Activated naive CD4-positive, alpha-beta T cell treated with anti-CD3 and anti-CD28 coated beads, Interleukin-2, amount 10 ng/mL, durations not matched to agents 7 days and 5 days (primary cell): ENCODE data around the gene S100A10.
A peak's percentile ranks its signal among the peaks of the same experiment; 100 is the strongest.

Source experiments
- CTCF ChIA-PET: fragments of 350-600 bp; sonication (Branson Sonifier 250); formaldehyde crosslinking; loops from one replicate; lab custom pipeline; 2021; ENCODE audit warnings: antibody characterized with exemption; lab: Charles Lee
- DNase-seq: peaks from one replicate; pipeline ENCODE4 v3.0.0-alpha.2; 2020
- H3K27ac Mint-ChIP-seq: one replicate; pipeline ENCODE4 v1.8.0; 2021; ENCODE audit warnings: mild to moderate bottlenecking, moderate library complexity, mixed read lengths
- H3K27me3 Mint-ChIP-seq: one replicate; pipeline ENCODE4 v1.8.0; 2021; ENCODE audit warnings: mild to moderate bottlenecking, mixed read lengths
- H3K36me3 Mint-ChIP-seq: one replicate; pipeline ENCODE4 v1.8.0; 2021; ENCODE audit warnings: mixed read lengths
- H3K4me1 Mint-ChIP-seq: one replicate; pipeline ENCODE4 v1.8.0; 2021; ENCODE audit warnings: mixed read lengths
- H3K4me3 Mint-ChIP-seq: one replicate; pipeline ENCODE4 v1.8.0; 2021; ENCODE audit warnings: mild to moderate bottlenecking, moderate library complexity, mixed read lengths
- H3K9me3 Mint-ChIP-seq: one replicate; pipeline ENCODE4 v1.8.0; 2021; ENCODE audit warnings: mixed read lengths

Gene S100A10

GRCh38 chr1:151993734-151994496, at the start of gene S100A10:
TSS of gene S100A10 (minus strand) at chr1:151993859. CDS start at chr1:151986230, 7,629 bp downstream.
- H3K27ac Mint-ChIP-seq = peak within 1 kb of the TSS; percentile 97
- H3K4me1 Mint-ChIP-seq = peaks cover 50% of the 10 kb centered on the region
- CTCF ChIA-PET = interaction anchor here (1.1 to 7.9 kb wide), 3 partner anchors 10 to 64 kb away, joined by 3 to 104 read pairs (median 3); no protein-coding TSS in a partner anchor
- H3K36me3 Mint-ChIP-seq = peaks cover 27% of the 10 kb centered on the region
- no peaks in the 10 kb centered on the region for H3K9me3 Mint-ChIP-seq
- DNase-seq = peak; percentile 89
- H3K27me3 Mint-ChIP-seq = peaks cover 8% of the 10 kb centered on the region
- H3K4me3 Mint-ChIP-seq = peak within 1 kb of the TSS; percentile 93

- Mint-ChIP-seq H3K27me3 (peaks cover 4% of the 10 kb centered on the region), H3K4me1 (peaks cover 35% of the 10 kb centered on the region), H3K4me3 (no peak overlapping the region), H3K9me3 (peaks cover 2% of the 10 kb centered on the region), H3K36me3 (no peaks in the 10 kb centered on the region), H3K27ac (no peak overlapping the region)
- CTCF ChIA-PET = interaction anchor here (1.3 to 2.2 kb wide), 3 partner anchors 10 to 144 kb away, joined by 3 to 7 read pairs (median 3); no protein-coding TSS in a partner anchor
- DNase-seq = no peak
Measured at GRCh38 chr1:152042030-152042429, 48.4 kb upstream of the S100A10 start.

- Mint-ChIP-seq H3K9me3 (no peaks in the 10 kb centered on the region), H3K4me1 (peaks cover 24% of the 10 kb centered on the region), H3K27ac (no peak overlapping the region), H3K4me3 (no peak overlapping the region), H3K27me3 (peaks cover 4% of the 10 kb centered on the region), H3K36me3 (peaks cover 11% of the 10 kb centered on the region)
- CTCF ChIA-PET = interaction anchor here (1.1 to 1.5 kb wide), 2 partner anchors 16 to 38 kb away, joined by 4 read pairs; no protein-coding TSS in a partner anchor
- DNase-seq = no peak
Measured at GRCh38 chr1:152039886-152040285, 46.2 kb upstream of the S100A10 start.

- peaks cover 4% of the 10 kb centered on the region for H3K27me3 Mint-ChIP-seq
- peaks cover 25% of the 10 kb centered on the region for H3K4me1 Mint-ChIP-seq
- DNase-seq = no peak
- H3K27ac Mint-ChIP-seq = no peak overlapping the region
- CTCF ChIA-PET = interaction anchor here (1.1 to 1.5 kb wide), 2 partner anchors 17 to 38 kb away, joined by 4 read pairs; no protein-coding TSS in a partner anchor
- no peaks in the 10 kb centered on the region for H3K9me3 Mint-ChIP-seq
- H3K36me3 Mint-ChIP-seq = peaks cover 11% of the 10 kb centered on the region
- no peak overlapping the region for H3K4me3 Mint-ChIP-seq
Measured at GRCh38 chr1:152039461-152039860, 45.8 kb upstream of the S100A10 start.

- CTCF ChIA-PET = interaction anchor here (1.1 to 1.5 kb wide), 2 partner anchors 17 to 37 kb away, joined by 4 read pairs; no protein-coding TSS in a partner anchor
- Mint-ChIP-seq H3K36me3 (peaks cover 16% of the 10 kb centered on the region), H3K4me1 (peaks cover 28% of the 10 kb centered on the region), H3K4me3 (no peak overlapping the region), H3K27ac (no peak overlapping the region), H3K9me3 (no peaks in the 10 kb centered on the region), H3K27me3 (peaks cover under 1% of the 10 kb centered on the region)
- no peak for DNase-seq
Measured at GRCh38 chr1:152038871-152039270, 45.2 kb upstream of the S100A10 start.

- H3K4me1 Mint-ChIP-seq = peaks cover 43% of the 10 kb centered on the region
- CTCF ChIA-PET = interaction anchor here (1.0 to 3.8 kb wide), 3 partner anchors 11 to 153 kb away, joined by 3 to 49 read pairs (median 11); no protein-coding TSS in a partner anchor
- H3K27ac Mint-ChIP-seq = peak within 1 kb of the TSS; percentile 98
- peaks cover 39% of the 10 kb centered on the region for H3K36me3 Mint-ChIP-seq
- peak within 1 kb of the TSS; percentile 99 for H3K4me3 Mint-ChIP-seq
- DNase-seq = peak; percentile 81
- H3K27me3 Mint-ChIP-seq = no peaks in the 10 kb centered on the region
- H3K9me3 Mint-ChIP-seq = no peaks in the 10 kb centered on the region
Measured at GRCh38 chr1:152036267-152037216, 42.9 kb upstream of the S100A10 start, which contains the start of gene S100A11. TSS of gene S100A11 (minus strand) at chr1:152037004. CDS start at chr1:152036915, 89 bp downstream.

GRCh38 chr1:152035539-152036266, 42.0 kb upstream of the S100A10 start:
- no peaks in the 10 kb centered on the region for H3K9me3 Mint-ChIP-seq
- peaks cover 44% of the 10 kb centered on the region for H3K4me1 Mint-ChIP-seq
- H3K27me3 Mint-ChIP-seq = no peaks in the 10 kb centered on the region
- CTCF ChIA-PET = interaction anchor here (1.3 to 3.8 kb wide), 8 partner anchors 11 to 423 kb away, joined by 4 to 49 read pairs (median 8); no protein-coding TSS in a partner anchor
- peak; percentile 27 for DNase-seq
- peak overlapping the region; percentile 99 for H3K4me3 Mint-ChIP-seq
- H3K36me3 Mint-ChIP-seq = peaks cover 42% of the 10 kb centered on the region
- H3K27ac Mint-ChIP-seq = peak overlapping the region; percentile 98

GRCh38 chr1:152034654-152035538, 41.2 kb upstream of the S100A10 start:
- DNase-seq = peak; percentile 80
- CTCF ChIA-PET = interaction anchor here (0.6 to 3.8 kb wide), 23 partner anchors 11 to 424 kb away, joined by 3 to 49 read pairs (median 4); no protein-coding TSS in a partner anchor
- Mint-ChIP-seq H3K4me3 (peak overlapping the region; percentile 99), H3K4me1 (peaks cover 49% of the 10 kb centered on the region), H3K27me3 (no peaks in the 10 kb centered on the region), H3K27ac (peak overlapping the region; percentile 98), H3K36me3 (peaks cover 47% of the 10 kb centered on the region), H3K9me3 (no peaks in the 10 kb centered on the region)

- Mint-ChIP-seq H3K9me3 (no peaks in the 10 kb centered on the region), H3K36me3 (peaks cover 50% of the 10 kb centered on the region), H3K27ac (peak overlapping the region; percentile 98), H3K4me3 (peak overlapping the region; percentile 99), H3K27me3 (no peaks in the 10 kb centered on the region), H3K4me1 (peaks cover 54% of the 10 kb centered on the region)
- CTCF ChIA-PET = interaction anchor here (0.6 to 3.8 kb wide), 22 partner anchors 11 to 424 kb away, joined by 3 to 49 read pairs (median 4); no protein-coding TSS in a partner anchor
- DNase-seq = no peak
Measured at GRCh38 chr1:152034324-152034653, 40.6 kb upstream of the S100A10 start.

GRCh38 chr1:152029929-152030211, 36.2 kb upstream of the S100A10 start:
- Mint-ChIP-seq H3K27ac (no peak overlapping the region), H3K36me3 (peaks cover 47% of the 10 kb centered on the region), H3K9me3 (no peaks in the 10 kb centered on the region), H3K4me3 (no peak overlapping the region), H3K4me1 (peaks cover 43% of the 10 kb centered on the region), H3K27me3 (no peaks in the 10 kb centered on the region)
- CTCF ChIA-PET = no interaction called here
- DNase-seq = no peak

- no peak for DNase-seq
Measured at GRCh38 chr1:152029144-152029928, 35.7 kb upstream of the S100A10 start.

GRCh38 chr1:152026895-152027294, 33.2 kb upstream of the S100A10 start:
- Mint-ChIP-seq H3K27ac (no peak overlapping the region), H3K9me3 (no peaks in the 10 kb centered on the region), H3K27me3 (peaks cover 12% of the 10 kb centered on the region), H3K4me3 (no peak overlapping the region), H3K36me3 (peaks cover 22% of the 10 kb centered on the region), H3K4me1 (peaks cover 21% of the 10 kb centered on the region)
- no peak for DNase-seq
- CTCF ChIA-PET = interaction anchor here (1.5 kb wide), 1 partner anchor 12 kb away, joined by 6 read pairs; no protein-coding TSS in a partner anchor

More at GRCh38 chr1:152029144-152029928, 35.7 kb upstream of the S100A10 start:
- no peaks in the 10 kb centered on the region for H3K27me3 Mint-ChIP-seq
- peak overlapping the region; percentile 2 for H3K27ac Mint-ChIP-seq
- CTCF ChIA-PET = no interaction called here
- peaks cover 39% of the 10 kb centered on the region for H3K4me1 Mint-ChIP-seq
- peaks cover 47% of the 10 kb centered on the region for H3K36me3 Mint-ChIP-seq
- no peak overlapping the region for H3K4me3 Mint-ChIP-seq
- H3K9me3 Mint-ChIP-seq = no peaks in the 10 kb centered on the region
